Large intestine (tissue), 3 donors: Measurements from ENCODE around the gene NFATC4. TPM values are rescaled to one million over a fixed set of nuclear protein-coding genes. Genes with fewer than 3 reads are reported as not detected.
A peak's percentile ranks its signal among the peaks of the same experiment; 100 is the strongest.
"Not testable (repeated sequence)": the region's sequence is repeated elsewhere in the genome, so short reads cannot be mapped to it uniquely, and the experiment has no call there.

Source experiments
- DNase-seq, 2 donors: peaks; one replicate each; pipeline versions ENCODE4 v3.0.0 to v3.0.0-alpha.2; 2013
- H3K27ac ChIP-seq: one replicate; pipeline ENCODE4 v1.5.1; 2013; ENCODE audit warnings: low read length
- H3K27me3 ChIP-seq: 2 replicates; pipeline ENCODE4 v1.6.1; 2013; ENCODE audit warnings: low read length; ENCODE audit not compliant: control insufficient read depth, insufficient read depth
- H3K36me3 ChIP-seq: 2 replicates; pipeline ENCODE4 v1.6.1; 2013; ENCODE audit warnings: low read length; ENCODE audit not compliant: control insufficient read depth, insufficient read depth
- H3K4me1 ChIP-seq: one replicate; pipeline ENCODE4 v1.6.1; 2013; ENCODE audit warnings: low read length; ENCODE audit not compliant: control insufficient read depth, insufficient read depth
- H3K4me3 ChIP-seq: one replicate; pipeline ENCODE4 v1.5.1; 2013; ENCODE audit warnings: low read length
- H3K9me3 ChIP-seq: one replicate; pipeline ENCODE4 v1.6.1; 2013; ENCODE audit warnings: mild to moderate bottlenecking, low read depth, low read length, moderate library complexity; ENCODE audit not compliant: control insufficient read depth
- WGBS: methylation state at CpG from one replicate; pipeline ENCODE4 v1.1.5; 2013; ENCODE audit warnings: low lambda C conversion rate; ENCODE audit not compliant: insufficient coverage; 5-methylcytosine and 5-hydroxymethylcytosine counted together
- polyA plus RNA-seq: library from polyadenylated mRNA; unstranded; fragments of 120-200 nt; gene quantifications from one replicate; pipeline ENCODE4 v1.2.1, GENCODE V29; 2013

Gene NFATC4
- polyA plus RNA-seq, 1 donor: 40.9 TPM

DNA sequence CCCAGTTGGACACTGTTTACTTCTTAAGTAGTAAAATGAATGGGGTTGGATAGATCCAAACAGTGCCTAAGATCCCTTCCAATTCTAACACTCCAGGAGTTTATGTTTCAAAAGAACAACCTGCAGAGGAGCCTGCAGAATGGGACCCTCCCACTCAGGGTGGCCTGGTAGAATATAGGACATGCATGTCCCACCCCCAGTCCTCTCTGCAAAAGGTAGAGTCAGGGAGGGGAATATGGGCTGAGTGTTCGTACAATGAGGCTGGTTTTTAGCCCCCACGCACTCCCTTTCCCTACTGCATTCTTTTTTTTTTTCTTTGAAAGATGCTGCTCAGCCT lies 19.0 kb downstream of the NFATC4 start:
- Histone ChIP-seq H3K9me3 (peaks cover 3% of the 10 kb centered on the region), H3K4me1 (peaks cover 31% of the 10 kb centered on the region), H3K36me3 (no peaks in the 10 kb centered on the region), H3K4me3 (no peak overlapping the region), H3K27me3 (no peaks in the 10 kb centered on the region), H3K27ac (peak overlapping the region; percentile 42)
- no peak for DNase-seq
- no CpG with 5 or more reads among the region's 2 CpGs for WGBS

DNA sequence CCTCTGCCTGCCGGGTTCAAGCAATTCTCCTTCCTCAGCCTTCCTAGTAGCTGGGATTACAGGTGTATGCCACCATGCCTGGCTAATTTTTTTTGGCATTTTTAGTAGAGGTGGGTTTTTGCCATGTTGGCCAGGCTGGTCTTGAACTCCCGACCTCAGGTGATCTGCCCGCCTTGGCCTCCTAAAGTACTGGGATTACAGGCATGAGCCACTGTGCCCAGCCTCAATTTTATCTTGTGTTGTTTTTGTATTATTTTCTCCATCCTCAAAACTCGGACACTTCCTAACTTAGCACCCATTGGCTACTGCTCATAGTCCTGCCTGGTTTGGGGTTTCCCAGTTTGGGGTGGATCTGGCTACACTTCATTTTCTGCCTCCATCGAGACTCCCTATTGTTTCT lies 19.6 kb downstream of the NFATC4 start:
- not testable (repeated sequence) for H3K9me3 ChIP-seq, DNase-seq
- no CpG with 5 or more reads among the region's 5 CpGs for WGBS

DNA sequence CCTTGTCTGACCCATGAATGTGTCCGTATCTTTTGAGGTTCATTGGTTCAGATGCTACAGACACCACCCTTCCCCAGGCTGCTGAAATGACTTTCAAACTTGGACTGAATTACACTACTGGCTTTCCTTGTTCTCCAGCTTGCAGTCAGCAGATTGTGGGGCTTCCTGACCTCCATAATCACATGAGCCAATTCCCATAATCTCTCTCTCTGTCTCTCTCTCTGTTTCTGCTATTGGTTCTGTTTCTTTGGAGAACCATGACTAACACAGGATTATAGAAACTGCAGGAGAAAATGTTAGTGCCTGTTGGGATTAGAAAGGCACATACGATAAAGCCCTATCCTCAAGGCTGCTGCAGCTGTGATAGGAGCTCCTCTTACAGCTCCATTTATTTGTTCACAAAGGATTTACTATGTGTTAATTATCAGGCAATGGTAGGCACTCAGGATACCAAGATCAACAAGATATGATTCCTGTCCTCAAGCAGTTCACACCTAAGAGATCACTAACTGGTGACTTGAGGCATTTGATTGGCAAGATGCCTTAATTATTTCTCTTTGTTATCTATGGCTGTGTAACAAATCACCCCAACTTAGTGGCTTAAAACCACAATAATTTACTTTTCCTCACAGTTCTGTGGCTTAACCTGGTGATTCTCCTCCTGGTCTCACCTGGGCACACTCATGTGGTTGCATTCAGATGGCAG lies 20.6 kb downstream of the NFATC4 start:
- H3K4me1 ChIP-seq: peaks cover 42% of the 10 kb centered on the region
- H3K36me3 ChIP-seq: no peaks in the 10 kb centered on the region
- peaks cover 3% of the 10 kb centered on the region for H3K9me3 ChIP-seq
- H3K27ac ChIP-seq: peak overlapping the region; percentile 84
- DNase-seq: peak; percentile 36 to 75
- H3K4me3 ChIP-seq: no peak overlapping the region
- WGBS: 40% methylated on average over 1 of the region's 2 CpGs
- H3K27me3 ChIP-seq: no peaks in the 10 kb centered on the region

More for the DNA sequence above, 19.6 kb downstream of the NFATC4 start:
- not testable (repeated sequence) for H3K27me3 ChIP-seq, H3K4me3 ChIP-seq, H3K36me3 ChIP-seq
- H3K27ac ChIP-seq: peak overlapping the region; percentile 84
- H3K4me1 ChIP-seq: peaks cover 37% of the 10 kb centered on the region

DNA sequence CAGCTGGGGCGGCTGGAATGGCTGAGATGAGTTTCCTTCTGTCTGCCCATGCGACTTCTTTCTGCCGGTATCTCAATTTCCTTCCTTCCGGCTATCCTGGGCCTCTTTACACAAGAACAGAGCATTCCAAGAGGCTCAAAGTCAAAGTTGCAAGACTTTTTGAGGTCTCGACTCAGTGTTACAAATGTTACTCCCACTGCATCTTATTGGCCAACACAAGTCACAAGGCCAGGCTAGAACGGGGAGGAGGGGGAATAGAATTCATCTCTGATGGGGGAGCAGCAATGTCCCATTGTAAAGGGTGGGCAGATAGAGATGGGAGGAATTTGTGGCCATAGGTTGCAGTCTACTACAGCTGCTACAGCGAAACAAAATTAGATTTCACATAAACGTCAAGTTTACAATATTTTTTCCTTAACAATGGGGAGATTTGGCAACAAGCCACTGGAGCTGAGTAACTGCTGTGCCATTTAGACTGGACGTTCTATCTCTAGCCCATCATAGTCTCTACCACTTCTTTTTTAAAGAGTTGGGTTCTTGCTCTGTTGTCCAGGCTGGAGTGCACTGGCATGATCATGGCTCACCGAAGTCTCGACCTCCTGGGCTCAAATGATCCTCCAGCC lies 21.4 kb downstream of the NFATC4 start:
- Histone ChIP-seq H3K27ac (peak overlapping the region; percentile 84), H3K27me3 (no peaks in the 10 kb centered on the region)
- no CpG with 5 or more reads among the region's 11 CpGs for WGBS

DNA sequence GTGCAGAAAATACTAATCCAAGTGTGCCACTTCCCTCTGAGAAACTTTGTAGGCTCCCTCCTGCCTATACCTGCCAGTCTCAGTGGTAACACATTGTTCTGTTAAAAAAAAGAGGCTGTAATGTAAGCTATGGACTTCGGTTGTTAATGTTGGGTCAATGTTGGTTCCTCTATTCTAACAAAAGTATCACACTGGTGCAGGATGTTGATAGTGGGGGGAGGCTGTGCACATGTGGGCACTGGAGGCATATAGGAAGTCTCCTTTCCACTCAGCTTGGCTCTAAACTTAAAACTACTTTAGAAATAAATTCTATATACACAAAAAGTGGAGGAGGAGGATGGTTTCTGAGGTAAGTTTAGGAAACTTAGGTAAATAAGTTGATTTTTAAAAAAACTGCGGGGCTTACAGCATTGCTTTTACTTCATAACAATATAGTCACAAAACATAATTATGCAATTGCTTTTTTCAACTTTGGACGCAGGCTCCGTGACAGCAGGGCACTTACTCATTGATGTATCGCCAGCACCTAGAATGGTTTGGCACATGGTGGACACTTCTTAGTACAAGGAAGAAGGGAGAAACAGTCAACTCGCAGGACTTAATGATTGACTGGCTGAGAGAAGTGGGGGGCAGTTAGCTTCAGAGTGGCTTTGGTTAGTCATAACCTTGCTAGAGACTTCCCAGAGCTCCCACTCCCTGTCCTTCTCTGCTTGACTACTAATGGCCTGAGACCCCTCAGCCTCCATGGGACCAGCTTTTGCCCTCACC lies 22.9 kb downstream of the NFATC4 start:
- H3K27ac ChIP-seq: no peak overlapping the region
- H3K9me3 ChIP-seq: peaks cover 3% of the 10 kb centered on the region
- H3K4me1 ChIP-seq: peaks cover 42% of the 10 kb centered on the region
- no CpG with 5 or more reads among the region's 6 CpGs for WGBS
- H3K36me3 ChIP-seq: no peaks in the 10 kb centered on the region
- H3K4me3 ChIP-seq: no peak overlapping the region
- no peaks in the 10 kb centered on the region for H3K27me3 ChIP-seq
- DNase-seq: no peak

More for the DNA sequence above, 21.4 kb downstream of the NFATC4 start:
- peaks cover 42% of the 10 kb centered on the region for H3K4me1 ChIP-seq
- H3K36me3 ChIP-seq: no peaks in the 10 kb centered on the region
- no peak overlapping the region for H3K4me3 ChIP-seq
- DNase-seq: peak; percentile 69 to 84
- peaks cover 3% of the 10 kb centered on the region for H3K9me3 ChIP-seq

DNA sequence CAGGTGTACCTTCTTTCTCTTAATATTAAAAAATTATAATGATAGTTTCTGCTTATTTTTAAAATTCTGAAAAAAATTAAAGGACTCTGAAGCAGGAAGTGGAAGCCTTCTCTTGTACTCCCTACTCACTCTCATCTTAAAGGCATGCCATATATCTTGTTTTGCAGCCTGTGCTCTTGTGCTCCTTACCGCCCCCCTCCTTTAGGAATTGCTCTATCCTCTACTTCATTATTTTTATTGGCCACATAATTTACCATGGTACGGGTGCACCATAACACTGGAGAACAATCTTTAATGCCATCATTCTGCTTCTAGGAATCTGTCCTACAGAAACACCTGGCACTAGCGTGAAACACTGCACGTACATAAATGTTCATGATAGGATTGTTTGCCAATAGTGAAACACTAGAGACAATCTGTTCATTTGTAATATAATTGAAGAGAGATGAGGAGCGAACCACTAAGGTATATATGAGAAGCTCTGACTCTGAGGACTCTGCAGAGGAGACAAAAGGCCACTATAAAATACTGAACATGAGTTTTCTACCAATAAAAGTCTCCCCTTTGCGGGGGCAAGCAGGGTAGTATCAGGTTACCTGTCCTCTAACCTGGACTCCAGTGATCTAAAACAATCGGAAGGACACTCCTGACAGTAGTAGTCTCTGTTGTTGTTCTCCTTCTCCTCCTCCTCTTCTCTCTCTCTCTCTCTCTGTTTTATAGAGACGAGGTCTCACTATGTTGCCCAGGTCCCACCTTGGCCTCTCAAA lies 24.5 kb downstream of the NFATC4 start:
- Histone ChIP-seq H3K4me3 (no peak overlapping the region), H3K4me1 (peaks cover 31% of the 10 kb centered on the region), H3K27ac (peak overlapping the region; percentile 51), H3K9me3 (peaks cover 3% of the 10 kb centered on the region), H3K27me3 (no peaks in the 10 kb centered on the region), H3K36me3 (no peaks in the 10 kb centered on the region)
- 20% methylated on average over 3 of the region's 8 CpGs for WGBS
- peak in 1 of 2 donors; percentile 72 for DNase-seq

DNA sequence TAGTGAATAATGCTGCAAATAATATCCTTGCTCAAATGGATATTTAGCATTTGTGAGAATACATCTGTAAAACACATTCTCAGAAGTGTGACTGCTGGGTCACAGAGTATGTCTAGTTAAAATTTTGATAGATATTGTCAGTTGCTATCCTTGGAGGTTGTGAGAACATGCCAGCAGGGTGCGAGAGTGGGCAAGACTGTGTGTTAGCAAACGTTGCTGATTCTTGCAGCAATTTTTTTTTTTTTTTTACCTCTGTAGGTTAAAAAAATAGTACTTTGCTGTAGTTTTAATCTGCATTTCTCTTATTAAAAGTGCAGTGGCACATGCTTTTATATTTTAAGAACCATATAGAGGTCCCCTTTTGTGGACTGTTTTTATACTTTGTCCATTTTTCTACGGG lies 26.3 kb downstream of the NFATC4 start:
- H3K27me3 ChIP-seq: no peaks in the 10 kb centered on the region
- H3K9me3 ChIP-seq: peaks cover 3% of the 10 kb centered on the region
- H3K4me3 ChIP-seq: no peak overlapping the region
- no peaks in the 10 kb centered on the region for H3K36me3 ChIP-seq
- DNase-seq: no peak
- no peak overlapping the region for H3K27ac ChIP-seq
- 100% methylated on average over 1 of the region's 3 CpGs for WGBS
- H3K4me1 ChIP-seq: peaks cover 27% of the 10 kb centered on the region

DNA sequence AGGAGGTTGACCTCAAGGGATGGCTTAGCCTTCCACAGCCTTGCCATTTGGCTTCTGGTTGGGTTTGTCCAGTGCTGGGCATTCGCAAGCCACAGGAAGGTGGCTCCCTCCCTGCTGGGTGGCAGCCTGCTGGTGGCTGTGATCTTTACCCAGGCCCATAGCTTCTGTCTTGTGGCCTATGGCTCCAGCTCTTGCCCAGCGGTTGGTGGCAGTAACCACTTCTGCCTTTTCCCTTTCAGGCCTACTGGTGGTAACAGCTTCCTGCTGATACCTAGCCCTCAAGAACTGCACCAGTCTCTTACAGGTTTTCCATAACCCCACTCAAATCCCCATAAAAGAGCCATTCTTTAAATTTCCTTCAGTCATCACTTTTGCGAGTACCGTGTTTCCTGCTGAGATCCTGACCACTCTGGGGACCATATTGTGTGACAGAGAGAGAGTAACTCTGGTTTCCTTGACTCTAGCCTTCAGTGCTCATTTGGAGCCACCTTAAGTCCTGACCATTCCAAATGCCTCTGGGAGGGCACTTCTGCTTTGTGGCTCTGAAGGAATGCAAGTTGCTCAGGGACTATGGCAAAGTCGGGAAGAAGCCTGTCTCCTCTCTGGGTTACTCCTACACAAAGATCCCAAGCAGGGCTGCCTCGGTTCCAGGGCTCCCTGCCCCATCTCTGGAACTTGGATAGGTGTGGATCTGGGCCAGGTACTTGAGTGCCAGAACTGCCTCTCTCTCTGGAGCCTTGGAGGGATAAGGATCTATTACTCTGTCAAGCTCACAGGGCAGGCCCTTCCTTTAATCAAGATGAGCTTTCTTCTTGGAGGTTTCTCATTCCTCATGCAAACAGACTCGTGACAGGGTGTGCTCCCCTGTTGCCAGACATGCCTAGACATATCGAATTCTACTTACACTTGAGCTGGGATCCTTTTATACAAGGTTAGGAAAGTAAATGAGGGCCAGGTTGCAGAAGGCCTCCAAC lies 27.9 kb downstream of the NFATC4 start:
- Histone ChIP-seq H3K27ac (no peak overlapping the region), H3K4me1 (peaks cover 31% of the 10 kb centered on the region)

DNA sequence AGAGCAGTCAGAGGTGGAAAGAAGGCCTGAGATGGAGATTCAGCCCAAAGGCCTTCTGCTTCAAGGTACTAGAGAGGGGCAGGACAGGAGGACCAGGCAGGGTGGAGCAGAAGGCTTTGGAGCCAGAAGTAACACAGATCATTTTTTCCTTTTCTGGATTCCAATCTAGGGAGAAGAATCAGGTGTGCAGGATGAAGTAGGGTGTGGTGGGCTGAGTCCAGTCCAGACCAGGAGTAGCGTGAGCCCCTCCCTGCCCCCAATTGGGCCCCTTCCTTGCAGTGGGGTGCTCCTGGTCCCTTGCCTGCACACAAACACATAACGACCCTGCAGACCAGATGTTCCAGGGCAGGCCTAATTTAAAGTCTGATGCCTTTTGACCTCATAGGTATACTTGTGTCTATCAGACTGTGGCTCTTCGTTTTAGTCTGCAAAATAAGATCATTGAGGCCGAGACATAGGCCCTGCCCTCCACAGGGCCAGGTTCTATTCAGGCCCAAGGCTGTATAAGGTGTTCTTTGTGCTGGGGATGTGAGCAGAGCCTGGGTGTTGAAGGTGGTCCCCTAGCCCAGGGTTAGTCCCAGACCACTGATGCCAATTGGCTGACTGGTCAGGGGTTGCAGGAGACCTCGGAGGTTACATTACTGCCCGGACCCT lies 29.8 kb downstream of the NFATC4 start:
- H3K27me3 ChIP-seq: no peaks in the 10 kb centered on the region
- no peaks in the 10 kb centered on the region for H3K9me3 ChIP-seq
- no CpG with 5 or more reads among the region's 6 CpGs for WGBS
- H3K4me3 ChIP-seq: no peak overlapping the region
- peak overlapping the region; percentile 91 for H3K27ac ChIP-seq
- H3K36me3 ChIP-seq: no peaks in the 10 kb centered on the region
- H3K4me1 ChIP-seq: peaks cover 39% of the 10 kb centered on the region
- peak in 1 of 2 donors; percentile 66 for DNase-seq

More for the DNA sequence above, 27.9 kb downstream of the NFATC4 start:
- Histone ChIP-seq H3K4me3 (no peak overlapping the region), H3K27me3 (no peaks in the 10 kb centered on the region), H3K36me3 (no peaks in the 10 kb centered on the region), H3K9me3 (peaks cover 3% of the 10 kb centered on the region)
- no peak for DNase-seq
- no CpG with 5 or more reads among the region's 8 CpGs for WGBS
